Adrenal gland (tissue), 12 donors: ENCODE results near the gene SLTM. TPM values are rescaled to one million over a fixed set of nuclear protein-coding genes. Genes with fewer than 3 reads are reported as not detected.
"Not testable (repeated sequence)": the region's sequence is repeated elsewhere in the genome, so short reads cannot be mapped to it uniquely, and the experiment has no call there.

Experiments
- DNase-seq, 7 donors: peaks; one replicate each; pipeline ENCODE4 v3.0.0-alpha.2; 2019 to 2020
- H3K27ac ChIP-seq, 5 donors: fragments of 200-600 bp; sonication (generic) in 4 of 5; 1 replicate in 3 of 5; 2 replicates in 2 of 5; pipeline versions ENCODE4 v1.5.1 to v1.8.0; 2016 to 2020; ENCODE audit warnings: mild to moderate bottlenecking in 1 of 5
- H3K27me3 ChIP-seq: fragments of 200-600 bp; 2 replicates; pipeline ENCODE4 v1.8.0; 2021
- H3K36me3 ChIP-seq, 2 donors: fragments of 200-600 bp; replicated peaks in 1 of 2; 1 replicate in 1 of 2; 2 replicates in 1 of 2; pipeline versions ENCODE4 v1.5.1 to v1.8.0; 2018 to 2022
- H3K4me1 ChIP-seq, 2 donors: fragments of 200-600 bp; replicated peaks in 1 of 2; 1 replicate in 1 of 2; 2 replicates in 1 of 2; pipeline versions ENCODE4 v1.5.1 to v1.8.0; 2018 to 2021
- H3K4me3 ChIP-seq, 4 donors: fragments of 200-600 bp; sonication (generic) in 3 of 4; one replicate each; pipeline ENCODE4 v1.5.1; 2016 to 2018
- H3K9me3 ChIP-seq, 3 donors: fragments of 200-600 bp; sonication (generic) in 1 of 3; replicated peaks in 1 of 3; 1 replicate in 2 of 3; 2 replicates in 1 of 3; pipeline versions ENCODE4 v1.5.1 to v1.8.0; 2016 to 2021
- POLR2A ChIP-seq, 2 donors: fragments of 450-650 bp; IDR thresholded peaks; one replicate each; pipeline ENCODE4 v1.6.1; 2017; ENCODE audit warnings: antibody characterized with exemption in 2 of 2, mild to moderate bottlenecking in 2 of 2, moderate library complexity in 1 of 2
- WGBS, 4 donors: extraction: QIAGEN DNeasy Blood & Tissue Kit in 2 of 4; methylation state at CpG; one replicate each; pipeline versions ENCODE4 v1.1.5 to v1.1.7; 2013 to 2017; 5-methylcytosine and 5-hydroxymethylcytosine counted together
- intact Hi-C, 2 donors: fragments of 100-400 bp; cut with DNase I; formaldehyde crosslinking; loops; one replicate each; pipeline versions ENCODE4 v1.14.1 to v1.15.0; 2022 to 2023
- polyA plus RNA-seq, 3 donors: library from polyadenylated mRNA; stranded (reverse); fragments of 200-250 nt in 2 of 3; fragments of 350-450 nt in 1 of 3; fragmentation: Illumina TruSeq in 1 of 3; extraction: RNeasy Lipid Tissue Mini Kit (QIAGEN cat#74804) in 1 of 3; gene quantifications; one replicate each; pipeline ENCODE4 v1.2.3, GENCODE V29; 2013 to 2014
- small RNA-seq, 2 donors: library from RNA; depleted of rRNA; stranded (forward); fragments of <200 nt; gene quantifications; one replicate each; pipeline ENCODE3, GENCODE V24; 2016
- total RNA-seq, 9 donors: library from RNA; depleted of rRNA in 4 of 9; stranded (reverse); fragments of >200 nt in 4 of 9; fragments of 120-200 nt in 1 of 9; fragmentation: NEBNext Ultra II Directional in 1 of 9; extraction: Animal tissue kit (Norgen Biotek cat#: 25700) in 1 of 9; gene quantifications; one replicate each; pipeline versions ENCODE4 v1.1.0 to v1.2.4, GENCODE V29; 2013 to 2023
- TF ChIP-seq, protein P1 (sequence below), 6 experiments: fragments of 450-650 bp in 4 of 6; fragments of 200-600 bp in 2 of 6; sonication (generic) in 1 of 6; IDR thresholded peaks; 1 replicate in 5 of 6; 2 replicates in 1 of 6; pipeline versions ENCODE4 v1.5.1 to v1.8.0; 2016 to 2021; ENCODE audit warnings: antibody characterized with exemption in 6 of 6, mild to moderate bottlenecking in 2 of 6, moderate library complexity in 1 of 6
- donor health status: healthy with polysubstance abuse.
- donor health status: Bipolar disorder and iron deficiency.
- donor health status: DM: yes; HTN: yes; CAD: no.
- donor health status: DM: no; HTN: no; CAD: no.
- donor health status: DM: no; HTN: no; CAD: no.
- donor health status: DM: yes; HTN: yes; CAD: no.

SLTM gene
- total and polyA plus RNA-seq, 12 donors = 31.4 to 87.0 (median 53.2) TPM

DNA sequence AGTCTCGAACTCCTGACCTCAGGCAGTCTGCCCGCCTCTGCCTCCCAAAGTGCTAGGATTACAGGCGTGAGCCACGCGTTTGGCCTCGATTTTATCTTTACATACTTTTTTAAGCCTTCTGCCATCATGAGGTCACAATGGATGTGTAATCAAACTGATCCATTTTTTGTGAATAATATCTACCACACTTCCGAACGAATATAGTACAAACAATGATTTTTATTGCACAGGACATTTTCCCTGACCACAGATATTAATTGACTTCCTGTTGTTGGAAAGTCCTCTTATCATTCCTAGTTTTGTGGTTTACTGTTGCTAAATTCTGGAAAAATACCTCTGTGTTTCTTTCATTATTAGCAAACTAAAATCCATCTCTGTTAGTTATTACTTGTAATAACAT lies 93.4 kb downstream of the SLTM start:
- Histone ChIP-seq H3K4me1 (no peaks in the 10 kb centered on the region), H3K9me3 (no peaks in the 10 kb centered on the region), H3K4me3 (no peak overlapping the region), H3K27me3 (no peaks in the 10 kb centered on the region), H3K27ac (no peak overlapping the region), H3K36me3 (no peaks in the 10 kb centered on the region)
- TF ChIP-seq POLR2A (IDR thresholded peaks at IDR 0.05) = no peak
- TF ChIP-seq, protein P1, sequence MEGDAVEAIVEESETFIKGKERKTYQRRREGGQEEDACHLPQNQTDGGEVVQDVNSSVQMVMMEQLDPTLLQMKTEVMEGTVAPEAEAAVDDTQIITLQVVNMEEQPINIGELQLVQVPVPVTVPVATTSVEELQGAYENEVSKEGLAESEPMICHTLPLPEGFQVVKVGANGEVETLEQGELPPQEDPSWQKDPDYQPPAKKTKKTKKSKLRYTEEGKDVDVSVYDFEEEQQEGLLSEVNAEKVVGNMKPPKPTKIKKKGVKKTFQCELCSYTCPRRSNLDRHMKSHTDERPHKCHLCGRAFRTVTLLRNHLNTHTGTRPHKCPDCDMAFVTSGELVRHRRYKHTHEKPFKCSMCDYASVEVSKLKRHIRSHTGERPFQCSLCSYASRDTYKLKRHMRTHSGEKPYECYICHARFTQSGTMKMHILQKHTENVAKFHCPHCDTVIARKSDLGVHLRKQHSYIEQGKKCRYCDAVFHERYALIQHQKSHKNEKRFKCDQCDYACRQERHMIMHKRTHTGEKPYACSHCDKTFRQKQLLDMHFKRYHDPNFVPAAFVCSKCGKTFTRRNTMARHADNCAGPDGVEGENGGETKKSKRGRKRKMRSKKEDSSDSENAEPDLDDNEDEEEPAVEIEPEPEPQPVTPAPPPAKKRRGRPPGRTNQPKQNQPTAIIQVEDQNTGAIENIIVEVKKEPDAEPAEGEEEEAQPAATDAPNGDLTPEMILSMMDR (IDR thresholded peaks at IDR 0.05) = no peak
- WGBS, 4 donors = 79 to 93% (median 84%) methylated on average over 8 of the region's 8 CpGs
- DNase-seq = no peak
- intact Hi-C loops = no loop called here

DNA sequence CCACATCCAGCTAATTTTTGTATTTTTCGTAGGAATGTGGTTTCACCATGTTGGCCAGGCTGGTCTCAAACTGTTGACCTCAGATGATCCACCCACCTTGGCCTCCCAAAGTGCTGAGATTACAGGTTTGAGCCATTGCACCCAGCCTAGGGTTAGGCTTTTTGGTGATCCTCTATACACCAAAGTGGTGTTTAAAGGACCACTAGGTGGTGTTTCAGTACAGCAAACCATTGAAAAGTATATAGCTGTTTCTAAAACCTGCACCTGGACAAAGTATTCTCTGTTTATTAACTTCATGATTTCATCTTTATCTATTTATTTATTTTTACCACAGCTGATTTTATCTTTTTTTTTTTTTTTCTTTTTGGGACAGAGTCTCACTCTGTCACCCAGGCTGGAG lies 94.0 kb downstream of the SLTM start:
- H3K9me3 ChIP-seq = no peaks in the 10 kb centered on the region
- no peak for TF ChIP-seq POLR2A (IDR thresholded peaks at IDR 0.05)
- TF ChIP-seq, protein P1 (IDR thresholded peaks at IDR 0.05) = peak in 4 of 6 experiments; percentile 25 to 35 (median 29)
- H3K27me3 ChIP-seq = no peaks in the 10 kb centered on the region
- H3K36me3 ChIP-seq = no peaks in the 10 kb centered on the region
- H3K27ac ChIP-seq = no peak overlapping the region
- H3K4me3 ChIP-seq = no peak overlapping the region
- no peak for DNase-seq
- intact Hi-C loops = no loop called here
- 86 to 94% (median 92%) methylated on average over 1 of the region's 1 CpG for WGBS, 4 donors
- no peaks in the 10 kb centered on the region for H3K4me1 ChIP-seq

DNA sequence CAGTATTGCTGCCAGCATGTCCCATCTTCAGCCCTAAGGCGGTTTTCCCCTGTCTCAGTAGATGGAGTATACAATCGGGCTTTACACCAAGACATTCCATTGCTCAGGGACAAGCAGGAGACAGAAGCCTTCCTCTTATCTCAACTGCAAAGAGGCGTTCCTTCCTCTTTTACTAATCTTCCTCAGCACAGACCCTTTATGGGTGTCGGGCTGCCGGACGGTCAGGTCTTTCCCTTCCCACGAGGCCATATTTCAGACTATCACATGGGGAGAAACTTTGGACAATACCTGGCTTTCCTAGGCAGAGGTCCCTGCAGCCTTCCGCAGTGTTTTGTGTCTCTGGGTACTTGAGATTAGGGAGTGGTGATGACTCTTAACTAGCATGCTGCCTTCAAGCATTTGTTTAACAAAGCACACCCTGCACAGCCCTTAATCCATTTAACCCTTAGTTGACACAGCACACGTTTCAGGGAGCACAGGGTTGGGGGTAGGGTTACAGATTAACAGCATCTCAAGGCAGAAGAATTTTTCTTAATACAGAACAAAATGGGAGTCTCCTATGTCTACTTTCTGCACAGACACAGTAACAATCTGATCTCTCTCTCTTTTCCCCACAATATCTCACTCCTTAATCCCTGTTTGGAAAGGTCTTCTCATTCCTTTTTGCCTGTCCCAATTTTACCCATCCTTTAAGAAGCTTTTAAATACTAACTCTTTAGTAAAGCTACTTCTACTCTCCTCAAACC lies 99.6 kb downstream of the SLTM start:
- 64 to 78% (median 75%) methylated on average over 9 of the region's 9 CpGs for WGBS, 4 donors
- H3K36me3 ChIP-seq, H3K27me3 ChIP-seq, H3K9me3 ChIP-seq, H3K4me1 ChIP-seq, H3K27ac ChIP-seq, H3K4me3 ChIP-seq, intact Hi-C loops, DNase-seq: not testable (repeated sequence)

DNA sequence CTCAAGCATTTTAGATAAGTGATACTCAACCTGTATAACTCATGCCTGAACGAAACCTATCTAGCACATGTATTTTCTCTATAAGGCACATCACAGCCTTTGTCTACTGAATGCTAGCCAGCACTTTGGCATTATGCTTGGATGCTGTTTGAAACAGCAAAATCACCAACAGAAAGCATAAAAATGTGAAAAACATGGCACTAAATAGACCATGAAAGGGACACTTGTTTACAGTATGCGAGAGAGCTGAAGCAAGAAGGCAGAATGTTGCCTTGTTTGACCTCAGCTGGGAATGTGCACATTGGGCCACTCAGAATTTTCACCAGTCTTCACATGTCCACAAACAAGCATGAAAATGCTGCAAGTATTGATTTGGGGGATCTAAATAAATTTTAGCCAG lies 102.9 kb downstream of the SLTM start:
- intact Hi-C loops = no loop called here
- 92 to 100% (median 97%) methylated on average over 2 of the region's 2 CpGs for WGBS, 4 donors
- TF ChIP-seq, protein P1 (IDR thresholded peaks at IDR 0.05) = no peak
- no peak for TF ChIP-seq POLR2A (IDR thresholded peaks at IDR 0.05)
- Histone ChIP-seq H3K4me1 (no peaks in the 10 kb centered on the region), H3K27me3 (no peaks in the 10 kb centered on the region), H3K9me3 (peaks cover 0 to 7% (median 0%) of the 10 kb centered on the region in 3 donors), H3K36me3 (no peaks in the 10 kb centered on the region), H3K4me3 (no peak overlapping the region), H3K27ac (no peak overlapping the region)
- DNase-seq = no peak

Small RNAs within 50 kb of the gene (small RNA-seq; reads per million reads assigned to genes)
- gene ZNF444P1 = 0 reads per million in 2 donors

Other genes starting within 250 kb of the SLTM start
- 10 to 100 TPM; 12.3 to 97.9 (median 66.4) TPM for gene ADAM10, start 184.0 kb downstream of the SLTM start, total RNA-seq
- gene ADAM10, start 184.0 kb downstream of the SLTM start, polyA plus RNA-seq = 10 to 100 TPM in 1 of 3 donors, 1 to 10 TPM in 2; 6.2 to 54.0 (median 9.3) TPM
- 10 to 100 TPM in 7 of 9 donors, 1 to 10 TPM in 2; 7.7 to 25.1 (median 13.7) TPM for gene MINDY2, start 162.4 kb downstream of the SLTM start, total RNA-seq
- 1 to 10 TPM; 2.7 to 9.5 (median 5.5) TPM for gene MINDY2, start 162.4 kb downstream of the SLTM start, polyA plus RNA-seq
- gene RNF111, start 54.0 kb upstream of the SLTM start, total RNA-seq = 10 to 100 TPM; 13.8 to 32.9 (median 27.8) TPM
- 10 to 100 TPM in 1 of 3 donors, 1 to 10 TPM in 2; 5.7 to 41.6 (median 8.3) TPM for gene RNF111, start 54.0 kb upstream of the SLTM start, polyA plus RNA-seq
- gene CCNB2, start 171.5 kb upstream of the SLTM start, total RNA-seq = 10 to 100 TPM in 1 of 9 donors, 1 to 10 TPM in 7, under 1 TPM in 1; 0.88 to 15.4 (median 1.4) TPM
- gene CCNB2, start 171.5 kb upstream of the SLTM start, polyA plus RNA-seq = 1 to 10 TPM in 1 of 3 donors, under 1 TPM in 2; 0.37 to 1.4 (median 0.48) TPM